GM18502 (cell line): ENCODE data around the gene PCAT7.
"Not testable (repeated sequence)": the region's sequence is repeated elsewhere in the genome, so short reads cannot be mapped to it uniquely, and the experiment has no call there.

Experiments
- ATAC-seq: cut with Tn5 transposase; IDR thresholded peaks from one replicate; pipeline ENCODE4 v1.9.1; 2021; ENCODE audit warnings: mild to moderate bottlenecking; ENCODE audit not compliant: unreplicated experiment, poor library complexity

Gene PCAT7

DNA sequence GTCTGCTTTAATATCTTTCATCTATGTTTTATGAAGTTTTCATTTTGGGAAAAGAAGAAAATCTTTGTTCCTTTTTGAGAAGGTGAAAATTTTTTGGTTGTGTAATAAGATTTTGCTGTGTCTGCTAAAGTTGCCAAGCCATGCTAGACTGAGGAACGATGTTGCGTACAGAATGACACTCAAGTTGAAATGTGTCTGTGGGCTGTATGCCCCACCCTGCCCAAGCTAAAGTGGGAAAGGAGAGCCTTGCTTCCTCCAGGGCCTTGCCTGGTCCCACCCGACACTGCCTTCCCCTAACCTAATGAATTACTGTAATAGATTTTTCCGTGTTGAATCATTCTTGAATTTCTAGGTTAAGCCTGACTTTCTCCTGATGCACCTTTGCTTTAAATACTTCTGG lies 2.5 kb downstream of the PCAT7 start:
- no peak for ATAC-seq

DNA sequence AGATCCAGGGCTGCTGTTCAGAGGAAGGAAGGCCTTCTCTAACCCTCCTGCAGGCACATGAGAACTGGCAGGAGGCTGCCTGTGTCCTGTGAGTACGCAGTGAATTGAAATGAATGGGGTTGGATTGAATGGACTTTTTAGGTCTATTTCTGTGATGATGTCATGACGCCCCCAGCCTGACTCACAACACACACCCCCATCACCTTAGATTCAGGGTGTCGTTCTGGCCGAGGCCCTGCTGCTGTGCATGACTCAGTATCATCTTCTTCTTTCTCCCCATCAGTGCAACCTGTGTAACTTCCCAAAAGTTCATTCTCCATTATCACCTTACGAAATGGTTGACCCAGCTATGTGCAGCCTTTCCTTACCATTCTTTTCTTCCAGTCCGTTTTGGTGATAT lies 5.4 kb downstream of the PCAT7 start:
- ATAC-seq, result no peak

DNA sequence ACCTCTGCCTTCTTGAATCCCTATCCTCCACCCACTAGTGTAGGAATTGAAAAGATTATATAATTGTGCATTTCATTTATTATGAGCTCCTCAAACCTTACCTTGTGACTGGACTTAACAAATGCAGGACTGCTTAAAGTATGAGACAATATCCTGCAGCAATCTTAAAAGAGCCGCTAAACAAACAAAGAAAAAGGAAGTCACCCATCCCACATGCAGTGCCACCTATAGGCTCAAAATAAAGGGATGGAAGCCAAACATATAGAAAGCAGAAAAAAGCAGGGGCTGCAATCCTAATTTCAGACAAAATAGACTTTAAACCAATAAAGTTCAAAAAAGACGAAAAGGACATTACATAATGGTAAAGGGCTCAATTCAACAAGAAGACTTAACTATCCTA lies 8.7 kb downstream of the PCAT7 start:
- ATAC-seq, result no peak

DNA sequence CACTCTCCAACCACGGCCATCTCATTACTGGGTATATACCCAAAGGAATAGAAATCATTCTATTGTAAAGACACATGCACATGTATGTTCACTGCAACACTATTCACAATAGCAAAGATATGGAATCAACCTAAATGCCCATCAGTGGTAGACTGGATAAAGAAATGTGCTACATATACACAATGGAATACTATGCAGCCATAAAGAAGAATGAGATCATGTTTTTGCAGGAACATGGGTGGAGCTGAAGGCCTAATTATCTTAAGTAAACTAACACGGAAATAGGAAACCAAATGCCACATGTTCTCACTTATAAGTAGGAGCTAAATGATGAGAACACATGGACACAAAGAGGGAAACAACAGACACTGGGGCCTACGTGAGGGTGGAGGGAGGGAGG lies 9.4 kb downstream of the PCAT7 start:
- ATAC-seq, result not testable (repeated sequence)

DNA sequence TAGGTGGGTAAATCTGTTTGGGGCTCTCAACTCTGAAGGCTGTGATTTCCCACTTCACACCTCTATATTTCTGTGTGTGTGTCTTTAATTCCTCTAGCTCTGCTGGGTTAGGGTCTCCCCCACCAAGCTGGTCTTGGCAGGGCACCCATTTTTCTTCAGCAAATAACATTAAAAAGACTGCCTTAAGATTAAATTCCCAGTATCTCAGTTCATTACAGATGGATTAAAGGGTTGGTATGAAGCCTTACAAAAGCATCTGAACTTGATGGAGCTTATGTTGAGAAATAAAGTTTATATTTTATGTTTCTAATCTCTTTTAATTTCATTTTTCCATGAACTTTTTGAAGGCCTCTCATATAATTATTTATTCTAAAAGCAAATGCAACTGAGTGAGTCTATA lies 11.7 kb downstream of the PCAT7 start:
- no peak for ATAC-seq

DNA sequence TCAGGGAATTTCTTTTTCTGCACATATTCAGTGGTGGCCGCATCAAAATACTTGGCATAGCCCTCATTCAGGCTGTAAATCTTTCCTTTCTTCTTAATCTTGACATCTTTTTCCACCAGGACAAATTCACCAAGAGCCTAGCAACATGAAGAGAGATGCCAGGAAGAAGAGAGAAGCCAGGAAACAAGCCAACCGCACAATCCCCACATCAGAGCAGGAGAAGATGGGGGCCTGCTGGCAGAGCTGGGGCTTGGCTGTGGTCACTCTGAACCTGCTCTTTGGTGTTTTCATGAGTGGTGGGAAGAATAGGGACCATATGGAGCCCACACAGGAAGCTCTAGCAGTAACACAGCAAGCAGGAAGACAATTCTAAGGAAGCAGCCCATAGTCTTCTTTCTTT lies 12.4 kb downstream of the PCAT7 start:
- no peak for ATAC-seq

DNA sequence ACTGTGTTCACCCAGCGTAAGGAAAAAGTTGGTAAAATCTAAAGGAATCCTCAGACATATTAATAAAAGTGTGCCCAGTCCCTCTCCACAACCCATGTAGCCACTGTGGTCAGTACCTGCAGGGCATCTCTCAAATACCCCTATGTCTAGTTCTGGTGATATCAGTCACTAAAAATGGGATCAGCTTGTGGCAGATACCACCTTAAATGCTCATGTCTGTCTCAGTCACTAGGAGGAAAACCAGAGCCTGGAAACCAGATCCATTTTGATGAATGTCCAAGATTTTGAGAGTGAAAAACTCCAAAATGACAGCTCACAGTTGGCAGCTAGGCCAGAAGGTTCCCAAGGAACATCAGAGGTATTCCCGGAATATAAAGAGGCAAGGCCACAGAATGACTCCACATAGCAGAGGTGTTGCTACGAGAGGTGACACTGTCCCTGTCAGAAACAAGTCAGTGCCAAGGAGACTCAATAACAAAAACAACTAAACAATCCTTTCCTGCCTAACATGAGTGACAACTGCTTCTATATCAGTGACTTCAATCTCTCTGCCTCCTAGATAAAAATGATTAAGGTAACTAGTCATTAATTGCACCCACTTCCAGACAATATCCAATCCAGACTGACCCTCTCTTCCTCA lies 13.5 kb downstream of the PCAT7 start:
- ATAC-seq, result no peak

DNA sequence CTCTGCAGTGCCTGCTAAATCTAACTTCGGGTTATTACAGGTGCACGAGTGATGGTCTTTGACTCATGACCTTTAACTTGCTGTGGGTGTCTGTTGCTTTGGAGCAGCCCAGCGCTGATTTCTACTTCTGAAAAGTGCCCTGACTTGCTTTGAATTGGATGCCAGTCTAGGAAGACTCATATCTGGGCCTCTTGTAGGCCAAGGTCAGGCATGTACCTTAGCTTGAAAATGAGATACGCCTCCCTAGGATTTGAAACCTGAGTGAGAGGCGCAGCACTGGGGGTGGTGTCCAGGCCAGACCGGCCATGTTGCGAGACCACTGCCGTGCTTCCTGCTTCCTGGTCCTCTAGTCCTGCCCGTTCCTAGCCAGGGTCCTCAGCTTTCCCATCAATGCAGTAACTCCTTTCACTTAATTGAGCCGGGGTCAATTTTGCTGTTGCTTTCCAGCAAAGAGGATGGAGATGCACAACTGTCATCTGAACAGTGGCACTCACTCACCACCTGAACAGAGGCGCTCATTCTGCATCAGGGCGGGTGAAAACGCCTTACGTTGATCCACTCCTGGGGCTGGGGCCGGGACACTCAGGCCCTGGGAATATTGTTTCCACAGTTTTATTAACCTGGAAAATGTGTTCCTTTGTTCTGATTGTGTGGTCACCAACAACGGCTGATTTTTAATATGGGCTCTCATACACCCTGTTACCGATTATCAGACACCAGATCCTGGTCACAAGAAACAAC lies 14.3 kb downstream of the PCAT7 start:
- no peak for ATAC-seq

DNA sequence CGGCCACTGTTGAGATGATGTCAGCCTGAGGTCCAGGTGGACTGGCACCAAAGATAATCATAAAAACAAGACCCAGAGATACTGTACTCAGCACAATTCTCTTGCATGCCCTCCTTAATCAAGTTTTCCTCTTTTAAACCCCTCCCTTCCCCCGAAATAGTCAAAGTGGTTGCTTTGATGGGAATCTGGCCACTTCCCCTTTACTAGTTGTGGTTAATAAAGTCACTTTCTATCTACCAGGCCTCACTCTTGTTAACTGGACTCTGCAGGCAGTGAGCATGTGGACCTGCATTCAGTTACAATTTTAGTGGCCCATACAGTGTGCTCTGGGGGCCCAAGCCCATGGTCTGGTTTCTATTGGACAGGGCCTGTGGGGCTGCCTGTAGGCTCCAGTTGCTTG lies 21.2 kb downstream of the PCAT7 start:
- ATAC-seq, result no peak

DNA sequence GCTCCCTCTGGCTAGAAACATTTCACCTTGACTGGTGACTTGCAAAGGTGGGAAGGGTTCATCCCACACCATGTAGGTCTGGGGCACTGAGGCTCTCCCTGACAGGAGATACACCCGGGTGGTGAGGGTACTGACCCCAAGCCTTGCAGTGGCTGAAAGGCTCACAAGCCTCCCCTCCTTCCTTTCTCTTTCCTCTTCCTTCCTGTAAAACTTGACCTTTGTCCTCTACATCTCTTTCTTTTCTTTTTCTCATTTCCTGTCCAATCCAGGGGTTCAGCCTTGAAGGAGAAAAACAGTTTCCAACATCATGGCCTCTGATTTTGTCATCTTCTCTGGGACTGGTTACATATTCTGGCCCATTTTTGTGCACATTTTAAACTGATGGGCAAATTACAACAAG lies 22.2 kb downstream of the PCAT7 start:
- no peak for ATAC-seq

DNA sequence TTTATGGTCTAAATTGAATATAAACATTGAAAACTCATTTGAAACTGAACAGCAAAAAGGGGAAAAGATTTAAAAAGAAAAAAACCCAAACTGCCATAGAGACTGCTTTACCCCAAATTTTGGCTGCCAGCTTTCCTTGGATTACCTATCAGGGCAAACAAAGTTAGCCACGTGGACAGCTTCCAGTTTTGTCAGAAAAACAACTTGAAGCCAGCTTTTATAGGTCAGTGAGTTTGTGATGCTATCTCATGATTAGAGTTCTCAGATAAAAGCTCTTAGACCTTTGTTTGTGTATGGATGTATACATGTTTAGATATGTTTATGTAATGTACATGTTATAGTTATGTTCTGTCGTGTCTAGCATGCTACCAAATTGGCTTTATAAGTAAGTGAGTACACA lies 22.7 kb downstream of the PCAT7 start:
- no peak for ATAC-seq

DNA sequence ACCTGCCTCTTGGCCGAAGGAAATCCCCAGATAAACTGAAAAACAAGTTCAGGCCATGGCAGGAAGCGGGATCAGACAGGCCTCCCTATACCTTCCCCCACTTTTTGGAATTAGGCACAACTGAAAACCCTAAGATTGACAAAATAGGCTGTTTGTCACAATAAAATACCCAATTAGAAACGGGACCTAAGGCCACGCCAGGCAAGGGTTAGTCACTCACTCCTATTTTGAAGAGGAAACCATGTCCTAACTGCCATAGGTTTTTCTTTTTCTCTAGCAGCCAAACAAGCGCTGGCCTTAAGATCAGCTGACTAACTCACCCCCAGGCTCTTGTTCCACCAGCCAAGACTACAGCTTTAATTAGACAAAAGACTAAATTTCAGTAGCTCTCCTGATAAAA lies 26.8 kb downstream of the PCAT7 start:
- ATAC-seq, result no peak

DNA sequence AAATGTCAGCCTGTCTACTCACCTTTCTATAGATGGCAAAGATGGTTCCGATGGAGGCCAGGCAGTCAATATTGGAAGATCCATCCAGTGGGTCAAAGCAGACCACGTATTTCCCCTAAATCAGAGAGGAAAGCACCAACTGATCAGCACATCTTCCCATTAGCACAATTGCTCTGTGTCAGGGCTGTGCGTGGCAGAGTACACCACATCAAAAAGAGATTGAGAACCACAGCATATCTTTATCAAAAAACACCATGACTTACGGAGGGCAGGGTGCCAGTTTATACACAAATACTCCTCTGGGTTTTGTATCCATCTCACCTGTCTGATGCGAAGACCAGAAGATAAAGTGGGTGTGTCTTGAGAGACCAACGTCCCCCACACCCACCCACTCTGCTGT lies 29.7 kb downstream of the PCAT7 start:
- no peak for ATAC-seq

DNA sequence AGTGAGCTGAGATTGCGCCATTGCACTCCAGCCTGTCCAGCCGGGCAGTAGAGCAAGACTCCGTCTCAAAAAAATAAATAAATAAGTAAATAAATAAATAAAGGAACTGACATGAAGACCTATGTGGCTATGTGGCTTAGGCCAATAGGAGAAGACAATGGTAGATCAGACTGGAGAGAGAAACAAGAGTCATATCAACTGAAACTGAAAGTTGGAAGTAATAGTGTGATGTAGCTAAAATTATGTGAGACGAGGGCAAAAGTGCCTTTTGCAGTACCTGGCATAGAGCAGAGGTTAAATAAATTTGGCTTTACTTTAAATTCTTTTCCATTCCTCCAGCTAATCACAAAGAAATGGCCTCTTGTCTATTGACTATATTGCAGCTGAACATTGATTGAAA lies 31.4 kb downstream of the PCAT7 start:
- ATAC-seq, result no peak

DNA sequence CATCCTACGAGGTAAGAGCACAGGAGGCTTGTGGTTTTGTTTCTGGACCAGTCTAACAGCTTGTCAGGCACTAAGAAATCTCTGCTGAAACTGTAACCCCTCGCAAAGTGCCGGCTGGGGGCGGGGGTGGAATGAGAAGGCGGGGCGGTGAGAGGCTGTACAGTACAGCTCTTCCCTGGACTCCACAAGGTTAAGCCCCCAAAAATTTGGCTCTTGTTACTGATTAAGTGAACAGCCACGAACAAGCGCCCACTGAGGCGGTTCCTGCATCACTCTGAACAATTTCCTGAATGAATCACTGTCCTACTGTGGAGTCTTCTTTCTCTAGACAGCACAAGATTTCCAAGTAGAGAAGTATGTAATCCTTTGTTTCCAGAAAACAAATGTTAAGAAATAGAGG lies 31.9 kb downstream of the PCAT7 start:
- no peak for ATAC-seq

DNA sequence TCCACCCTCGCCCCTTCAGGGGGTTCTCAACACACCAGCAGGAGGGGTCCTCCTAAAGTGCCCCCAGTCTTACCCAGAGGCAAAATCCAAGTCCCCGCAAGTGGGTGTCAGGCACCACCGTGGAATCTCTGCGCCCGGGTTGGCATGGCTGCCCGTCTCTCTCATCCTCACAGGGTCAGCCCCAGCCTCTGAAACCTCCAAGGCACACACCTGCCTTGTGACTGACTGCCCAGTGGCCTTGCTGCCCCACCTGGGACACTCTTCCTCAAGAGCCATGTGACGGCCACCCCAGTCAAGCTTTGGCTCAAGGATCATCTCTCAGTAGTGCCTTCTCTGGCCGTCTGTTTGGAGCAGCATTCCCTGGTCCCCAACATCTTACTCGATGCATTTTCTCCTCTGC lies 33.8 kb downstream of the PCAT7 start:
- no peak for ATAC-seq

DNA sequence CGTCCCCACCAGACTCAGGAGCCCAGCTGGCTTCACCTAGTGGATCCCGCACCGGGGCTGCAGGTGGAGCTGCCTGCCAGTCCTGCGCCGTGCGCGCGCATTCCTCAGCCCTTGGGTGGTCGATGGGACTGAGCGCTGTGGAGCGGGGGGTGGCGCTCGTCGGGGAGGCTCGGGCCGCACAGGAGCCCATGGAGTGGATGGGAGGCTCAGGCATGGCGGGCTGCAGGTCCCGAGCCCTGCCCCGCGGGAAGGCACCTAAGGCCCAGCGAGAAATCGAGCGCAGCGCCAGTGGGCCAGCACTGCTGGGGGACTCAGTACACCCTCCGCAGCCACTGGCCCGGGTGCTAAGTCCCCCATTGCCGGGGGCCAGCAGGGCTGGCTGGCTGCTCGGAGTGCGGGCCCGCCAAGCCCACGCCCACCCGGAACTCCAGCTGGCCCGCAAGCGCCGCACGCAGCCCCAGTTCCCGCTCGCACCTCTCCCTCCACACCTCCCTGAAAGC lies 36.2 kb downstream of the PCAT7 start:
- not testable (repeated sequence) for ATAC-seq

DNA sequence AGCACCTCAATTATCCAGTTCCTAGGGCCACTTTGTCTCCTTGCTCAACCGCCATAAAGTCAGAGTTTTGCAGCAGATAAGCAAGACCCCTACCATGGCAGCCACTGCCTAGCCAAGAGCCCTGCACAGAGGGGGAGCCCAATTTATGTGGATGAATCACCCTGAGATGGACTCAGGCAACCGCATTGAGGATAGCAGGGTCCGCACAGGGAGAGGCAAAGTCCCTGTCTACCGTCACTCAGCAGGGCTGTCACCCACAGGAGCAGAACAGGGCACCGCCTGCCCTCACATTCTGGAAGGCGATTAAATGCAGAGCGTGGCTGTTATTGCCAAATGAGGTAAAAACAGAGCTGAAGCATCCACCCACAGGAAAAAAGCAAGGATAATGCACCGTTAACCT lies 37.0 kb downstream of the PCAT7 start:
- ATAC-seq, result no peak

DNA sequence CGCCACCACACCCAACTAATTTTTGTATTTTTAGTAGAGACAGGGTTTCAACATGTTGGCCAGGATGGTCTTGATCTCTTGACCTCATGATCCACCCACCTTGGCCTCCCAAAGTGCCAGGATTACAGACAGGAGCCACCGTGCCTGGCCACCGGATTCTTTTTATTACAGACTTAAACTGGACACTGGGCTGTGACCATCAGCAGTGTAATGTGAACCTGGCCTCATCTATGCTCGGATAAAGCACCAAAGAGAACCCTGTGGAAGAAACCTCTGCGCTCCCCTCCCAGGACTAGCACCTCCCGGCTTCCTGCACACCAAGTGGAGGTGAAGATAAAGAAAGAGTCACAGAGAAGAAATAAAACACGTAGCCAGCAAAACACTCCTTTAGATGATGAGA lies 37.8 kb downstream of the PCAT7 start:
- ATAC-seq, result not testable (repeated sequence)

DNA sequence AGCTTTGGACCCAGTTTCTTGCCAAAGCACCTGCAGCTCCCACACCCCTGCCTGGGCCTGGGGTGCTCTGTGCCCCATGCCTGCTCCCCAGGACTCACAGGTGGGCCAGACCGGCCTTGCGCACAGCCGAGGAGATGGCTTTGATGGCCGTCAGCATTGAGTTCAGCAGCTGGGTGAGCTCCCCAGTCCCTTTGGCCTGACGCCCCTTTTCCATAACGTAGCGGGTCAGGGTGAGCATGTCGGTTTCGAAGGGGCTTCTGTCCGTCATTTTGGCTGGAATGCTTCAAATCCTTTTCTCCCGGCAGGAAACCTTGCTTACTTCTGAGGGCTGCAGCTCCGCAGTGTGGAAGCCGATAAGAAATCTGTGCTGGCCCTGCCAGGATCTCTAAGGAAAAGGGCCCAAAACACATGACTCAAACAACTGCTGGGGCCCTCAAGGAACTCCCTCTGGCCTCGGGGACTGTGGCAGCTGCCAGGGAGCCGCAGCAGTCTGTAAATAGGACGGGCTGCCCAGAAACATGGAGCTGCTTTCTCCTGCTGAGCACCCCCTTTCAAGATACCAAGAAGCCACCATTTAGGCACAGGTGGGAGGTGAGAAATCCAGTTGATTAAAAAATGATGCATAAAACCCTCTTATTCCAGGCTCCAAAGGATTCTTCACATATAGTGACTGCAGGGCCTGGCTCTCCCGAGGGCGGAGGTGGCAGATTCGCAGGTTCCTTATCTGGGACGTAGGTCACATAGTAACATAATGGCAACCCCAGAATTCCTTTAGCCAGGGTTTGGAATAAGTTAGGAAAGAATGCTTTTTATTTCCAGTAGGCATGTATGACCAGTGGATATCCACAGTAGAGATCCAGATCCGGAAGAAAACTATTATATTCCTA lies 38.8 kb downstream of the PCAT7 start, which contains the start of gene FBP2:
TSS of gene FBP2 (minus strand) at position 366 of the 887 bp plus-strand sequence. CDS start at position 268, 98 bp downstream.
- no peak for ATAC-seq

DNA sequence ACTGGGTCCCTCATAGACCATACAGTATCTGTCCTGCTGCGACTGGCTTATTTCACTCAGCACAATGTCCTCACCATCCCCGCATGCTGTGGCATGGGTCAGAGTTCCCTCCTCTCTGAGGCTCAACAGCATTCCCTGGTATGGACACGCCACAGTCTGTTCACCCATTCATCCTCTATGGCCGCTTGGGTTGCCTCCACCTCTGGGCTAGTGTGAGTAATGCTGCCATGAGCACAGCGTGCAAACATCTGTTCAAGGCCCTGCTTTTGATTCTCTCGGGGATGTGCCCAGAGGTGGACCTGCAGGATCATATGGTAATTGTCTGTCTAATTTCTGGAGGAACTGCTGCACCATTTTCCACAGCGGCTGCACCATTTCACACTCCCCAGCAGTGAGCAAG lies 44.2 kb downstream of the PCAT7 start:
- no peak for ATAC-seq
